T-helper 1 cell (primary cell): ENCODE data around the gene PITHD1.
"Not testable (repeated sequence)": the region's sequence is repeated elsewhere in the genome, so short reads cannot be mapped to it uniquely, and the experiment has no call there.

Experiments
- DNase-seq, 5 donors: peaks; one replicate each; pipeline ENCODE4 v3.0.0-alpha.2; 2012 to 2020

PITHD1 gene

DNA sequence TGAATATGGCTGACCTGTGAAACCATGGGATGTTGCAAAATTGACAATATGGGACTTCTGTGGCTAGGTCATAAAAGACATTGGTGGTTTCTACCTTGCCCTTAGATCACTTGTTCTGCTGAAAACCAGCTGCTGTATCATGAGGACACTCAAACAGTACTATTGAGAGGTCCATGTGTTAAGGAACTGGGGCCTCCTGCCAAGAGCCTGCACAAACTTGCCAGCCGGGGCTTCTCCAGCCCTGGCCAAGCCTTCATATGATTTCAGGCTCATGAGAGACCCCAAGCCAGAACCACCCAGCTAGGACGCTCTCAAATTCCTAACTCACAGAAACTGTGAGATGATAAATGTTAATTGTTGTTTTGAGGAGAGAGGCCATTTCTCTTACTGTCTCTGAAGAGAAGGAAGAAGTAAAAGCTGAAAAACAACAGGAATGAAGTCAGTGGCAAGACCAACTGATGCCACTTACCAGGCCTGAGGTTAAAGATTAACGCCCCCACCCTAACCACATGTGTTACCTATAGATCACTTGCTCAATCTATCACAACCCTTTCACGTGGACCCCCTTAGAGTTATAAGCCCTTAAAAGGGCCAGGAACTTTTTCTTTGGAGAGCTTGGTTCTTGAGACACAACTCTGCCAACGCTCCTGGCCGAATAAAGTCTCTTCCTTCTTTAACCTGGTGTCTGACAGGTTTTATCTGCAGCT, 3.9 kb upstream of the PITHD1 start:
- DNase-seq: no peak

DNA sequence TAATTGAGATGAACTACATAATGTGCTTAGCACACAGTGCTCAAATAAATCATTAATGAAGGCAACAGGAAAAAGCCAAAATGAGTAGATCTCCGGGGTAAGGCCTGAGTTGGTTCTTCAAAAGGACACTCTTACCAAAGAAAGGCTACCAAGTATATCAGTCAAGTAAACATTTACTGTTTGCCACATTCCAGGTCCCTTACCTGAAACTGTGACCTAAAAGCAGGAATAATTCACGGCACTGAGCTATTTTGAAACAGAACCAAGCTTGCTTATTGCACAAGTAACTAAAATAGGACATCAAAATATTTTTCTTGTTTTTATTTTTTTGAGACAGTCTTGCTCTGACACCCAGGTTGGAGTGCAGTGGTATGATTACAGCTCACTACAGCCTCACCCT, 2.0 kb upstream of the PITHD1 start:
- DNase-seq: no peak

DNA sequence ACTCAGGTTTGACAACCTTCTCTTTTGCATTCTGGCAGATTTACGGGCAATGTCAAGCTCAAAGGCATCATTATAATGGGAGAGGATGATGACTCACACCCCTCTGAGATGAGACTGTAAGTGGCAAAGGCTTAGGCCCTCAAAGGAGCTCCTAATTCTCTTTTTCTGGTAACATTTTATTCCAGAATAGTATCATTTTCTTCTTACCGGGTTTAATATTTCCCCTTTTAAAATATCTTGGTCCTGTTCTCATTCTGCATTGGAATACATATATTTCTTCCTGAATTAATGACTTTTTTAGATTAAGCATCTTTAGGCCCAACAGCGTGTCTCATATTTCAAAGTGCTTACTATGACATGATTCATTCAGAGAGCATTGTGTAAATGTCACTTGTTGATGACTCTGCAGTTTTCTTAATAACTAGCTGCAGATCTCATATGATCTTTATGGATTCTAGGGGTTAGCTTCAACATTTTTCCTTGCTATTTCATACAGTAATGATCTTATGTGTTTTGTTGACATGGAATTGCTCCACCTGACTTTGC, 1.7 kb downstream of the PITHD1 start:
- DNase-seq: no peak

DNA sequence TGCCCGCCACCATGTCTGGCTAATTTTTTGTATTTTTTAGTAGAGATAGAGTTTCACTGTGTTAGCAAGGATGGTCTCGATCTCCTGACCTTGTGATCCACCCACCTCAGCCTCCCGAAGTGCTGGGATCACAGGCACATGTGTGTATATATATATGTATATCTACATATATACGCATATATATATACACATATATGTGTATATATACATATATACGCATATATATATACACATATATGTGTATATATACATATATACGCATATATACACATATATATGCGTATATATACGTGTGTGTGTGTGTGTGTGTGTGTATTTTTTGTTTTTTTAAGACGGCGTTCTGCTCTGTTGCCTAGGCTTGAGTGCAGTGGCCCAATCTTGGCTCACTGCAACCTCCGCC, 4.9 kb downstream of the PITHD1 start:
- DNase-seq: not testable (repeated sequence)

DNA sequence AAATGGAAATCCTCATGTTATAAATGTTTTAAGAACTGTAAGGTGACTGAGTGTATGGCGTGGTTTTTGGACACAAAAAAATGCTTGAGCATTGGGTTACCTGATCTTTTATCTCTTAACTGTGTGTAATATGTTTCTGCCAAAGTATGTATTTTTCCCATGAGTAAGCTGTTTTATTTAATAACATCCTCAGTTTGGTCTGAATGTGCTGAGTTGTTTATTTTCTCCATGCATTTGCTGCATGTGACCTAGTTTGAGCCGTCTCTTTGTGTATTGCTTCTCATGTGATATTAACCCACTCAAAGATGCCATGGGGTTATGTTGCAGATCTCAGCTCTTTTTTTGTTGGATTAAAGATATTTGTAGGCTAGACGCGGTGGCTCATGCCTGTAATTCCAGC, 6.6 kb downstream of the PITHD1 start:
- no peak for DNase-seq

DNA sequence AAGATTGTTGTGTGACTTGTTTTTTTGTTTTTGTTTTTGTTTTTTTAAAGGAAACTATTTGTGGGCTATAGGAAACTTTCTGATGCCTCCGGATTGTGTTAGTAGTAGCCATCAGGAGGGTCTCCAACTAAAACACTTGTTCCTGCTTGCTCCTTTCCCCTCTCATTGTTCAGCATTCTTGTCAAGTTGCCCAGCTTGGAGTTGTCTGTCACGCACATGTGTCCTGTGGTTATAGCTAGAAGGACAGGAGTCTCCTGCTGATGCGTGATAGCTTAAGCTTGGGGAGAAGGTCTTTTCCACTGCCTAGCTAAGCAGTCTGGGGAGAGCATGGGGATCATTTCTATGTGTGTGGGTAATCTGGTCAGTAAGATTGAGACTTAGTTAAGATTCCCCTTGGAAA, 9.5 kb downstream of the PITHD1 start:
- DNase-seq: no peak

DNA sequence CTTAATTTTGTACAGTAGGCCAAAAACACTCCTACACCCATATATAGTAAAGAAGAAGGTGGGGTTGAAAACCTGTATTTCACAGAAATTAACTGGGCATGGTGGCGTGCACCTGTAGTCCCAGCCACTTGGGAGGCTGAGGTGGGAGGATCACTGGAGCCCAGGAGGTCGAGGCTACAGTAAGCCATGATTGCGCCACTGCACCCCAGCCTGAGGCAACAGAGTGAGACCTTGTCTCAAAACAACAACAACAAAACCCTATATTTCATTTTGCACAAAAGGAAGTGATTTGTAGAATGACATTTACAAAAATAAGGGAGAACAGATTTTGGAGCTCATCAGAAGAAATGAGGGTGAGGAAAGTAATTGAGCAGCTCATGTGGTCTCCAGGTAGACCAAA, 10.5 kb downstream of the PITHD1 start:
- no peak for DNase-seq

DNA sequence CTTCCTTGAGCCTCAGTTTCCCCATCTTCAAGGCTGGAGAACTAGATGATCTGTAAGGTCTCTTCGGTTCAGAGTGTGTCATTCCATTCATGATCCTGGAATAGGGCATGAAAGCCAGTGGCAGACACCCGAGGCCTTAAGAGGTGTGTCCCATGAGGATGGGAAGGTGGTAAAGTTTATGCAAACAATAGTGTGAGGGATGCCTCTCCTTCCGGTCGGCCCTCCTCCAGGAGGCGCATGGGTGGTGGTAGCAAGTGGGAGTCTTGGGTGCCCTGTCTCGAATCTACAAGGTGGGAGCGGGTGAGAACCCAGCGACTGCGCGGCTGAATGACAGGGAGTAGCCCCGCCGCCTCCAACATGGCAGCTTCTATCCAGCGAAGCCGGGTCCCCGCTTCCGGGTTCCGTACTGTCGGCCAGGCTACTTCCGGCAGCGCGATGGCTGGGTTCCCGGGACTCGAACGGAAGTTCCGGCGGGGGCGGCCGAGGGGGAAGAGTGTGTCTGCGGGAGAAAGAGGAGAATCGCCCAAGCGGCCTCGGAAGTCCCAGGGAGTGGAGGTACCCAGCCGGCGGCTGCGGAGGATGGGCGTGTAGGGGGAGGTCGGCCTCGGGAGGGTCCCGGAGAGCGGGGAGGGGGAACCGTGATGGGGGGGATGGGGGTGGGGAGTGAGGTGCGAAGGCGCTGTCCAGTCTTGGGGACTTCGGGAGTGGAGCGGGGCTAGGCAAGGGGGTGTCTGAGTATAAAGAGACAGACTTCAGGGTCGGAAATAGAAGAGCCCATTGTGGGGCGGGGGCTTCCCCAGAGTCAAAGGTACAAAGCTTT, 12.7 kb downstream of the PITHD1 start, which contains the start of gene LYPLA2:
TSS of gene LYPLA2 (plus strand) at position 450 of the 820 bp plus-strand sequence. CDS start 1,538 bp downstream, outside the sequence.
- peak; percentile 74 to 87 (median 81) for DNase-seq

DNA sequence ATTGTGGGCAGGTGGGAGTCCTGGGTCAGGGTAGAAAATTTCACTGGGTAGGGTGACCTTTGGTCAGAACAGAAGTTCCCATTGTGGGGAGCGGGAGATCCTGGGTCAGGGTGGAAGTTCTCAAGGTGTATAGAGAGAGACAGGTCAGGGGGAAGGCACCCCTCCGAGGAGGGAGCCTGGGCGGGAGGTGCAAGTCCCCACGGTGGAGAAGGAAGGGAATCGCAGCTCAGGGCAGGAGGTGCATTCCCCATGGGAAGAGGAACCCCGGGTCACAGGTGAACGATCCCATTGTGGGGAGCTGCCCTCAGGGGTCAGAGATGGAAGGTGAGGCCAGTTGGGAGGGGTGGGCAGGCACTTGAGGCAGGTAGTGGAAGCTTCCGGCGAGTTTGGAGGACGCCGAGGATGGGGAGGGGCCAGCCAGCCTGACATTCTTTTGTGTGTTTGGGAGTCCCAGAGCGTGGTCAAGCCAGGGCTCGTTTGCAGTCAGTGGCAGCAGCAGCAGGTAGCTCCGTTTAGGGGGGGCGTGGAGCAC, 13.4 kb downstream of the PITHD1 start:
- no peak for DNase-seq

DNA sequence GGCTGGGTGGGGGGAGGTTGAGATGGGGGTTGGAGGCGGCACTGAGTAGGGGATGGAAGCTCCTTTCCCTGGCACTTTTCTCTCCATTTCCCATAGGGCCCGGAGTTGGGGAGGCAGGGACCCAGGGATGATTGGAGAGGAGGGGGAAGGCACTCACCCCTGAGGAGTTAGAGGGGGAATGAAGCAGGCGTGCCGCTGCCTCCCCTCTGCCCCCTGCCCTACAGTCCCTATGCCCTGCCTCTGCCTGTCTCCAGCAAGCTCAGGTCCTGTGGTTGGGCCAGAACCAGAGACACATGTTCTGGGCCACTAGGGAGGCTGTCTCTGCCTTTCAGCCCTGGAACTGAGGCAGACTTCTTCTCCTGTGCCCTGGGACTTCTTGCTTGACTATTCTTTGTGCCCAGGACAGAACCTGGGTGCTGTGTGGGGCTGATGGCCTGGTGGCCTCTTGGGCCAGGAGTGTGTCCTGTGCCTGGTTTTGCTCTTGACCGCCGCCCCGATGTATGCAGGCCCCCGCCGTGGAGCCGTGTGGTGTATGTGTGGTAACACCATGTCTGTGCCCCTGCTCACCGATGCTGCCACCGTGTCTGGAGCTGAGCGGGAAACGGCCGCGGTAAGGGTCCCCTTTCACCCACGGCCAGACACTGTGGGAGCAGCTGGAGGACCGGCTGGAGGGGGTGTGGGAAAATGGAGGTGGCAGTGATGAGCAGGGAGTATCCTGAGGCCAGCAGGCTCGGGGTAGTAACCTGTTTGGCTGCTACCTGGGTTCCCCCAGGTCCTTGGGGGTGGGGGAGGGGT, 14.1 kb downstream of the PITHD1 start:
- no peak for DNase-seq

DNA sequence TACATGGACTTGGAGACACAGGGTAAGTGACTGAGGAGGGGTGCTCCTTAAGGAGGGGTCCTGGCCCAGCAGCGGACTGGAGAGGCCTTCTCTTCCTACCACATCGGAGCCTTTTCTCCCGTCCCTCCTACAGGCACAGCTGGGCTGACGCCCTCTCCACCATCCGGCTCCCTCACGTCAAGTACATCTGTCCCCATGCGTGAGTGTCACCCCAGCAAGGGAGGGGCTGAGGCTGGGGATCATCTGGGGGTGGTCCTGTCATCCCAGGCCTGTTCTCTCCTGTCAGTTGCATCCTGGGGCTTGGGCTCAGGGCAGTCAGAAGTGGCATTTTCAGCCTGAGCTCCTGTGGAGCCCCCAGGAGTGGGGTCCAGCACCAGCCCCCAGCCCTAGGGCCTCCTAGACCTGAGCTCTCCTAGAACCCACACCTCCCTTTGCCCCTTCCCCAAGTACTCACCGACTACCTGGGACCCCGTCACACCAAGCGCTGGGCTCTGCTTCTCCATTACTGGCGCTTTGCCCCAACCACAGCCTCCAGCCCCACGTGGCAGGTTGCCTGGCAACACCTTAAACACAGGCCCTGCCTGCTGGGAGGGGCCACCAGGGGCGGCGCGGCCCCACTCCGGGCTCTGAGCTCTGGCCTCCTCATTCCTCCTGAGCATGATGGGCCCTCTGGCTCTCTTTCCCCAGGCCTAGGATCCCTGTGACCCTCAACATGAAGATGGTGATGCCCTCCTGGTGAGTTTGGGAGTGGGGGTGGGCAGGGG, 15.0 kb downstream of the PITHD1 start:
- peak in 1 of 5 donors; percentile 43 for DNase-seq

DNA sequence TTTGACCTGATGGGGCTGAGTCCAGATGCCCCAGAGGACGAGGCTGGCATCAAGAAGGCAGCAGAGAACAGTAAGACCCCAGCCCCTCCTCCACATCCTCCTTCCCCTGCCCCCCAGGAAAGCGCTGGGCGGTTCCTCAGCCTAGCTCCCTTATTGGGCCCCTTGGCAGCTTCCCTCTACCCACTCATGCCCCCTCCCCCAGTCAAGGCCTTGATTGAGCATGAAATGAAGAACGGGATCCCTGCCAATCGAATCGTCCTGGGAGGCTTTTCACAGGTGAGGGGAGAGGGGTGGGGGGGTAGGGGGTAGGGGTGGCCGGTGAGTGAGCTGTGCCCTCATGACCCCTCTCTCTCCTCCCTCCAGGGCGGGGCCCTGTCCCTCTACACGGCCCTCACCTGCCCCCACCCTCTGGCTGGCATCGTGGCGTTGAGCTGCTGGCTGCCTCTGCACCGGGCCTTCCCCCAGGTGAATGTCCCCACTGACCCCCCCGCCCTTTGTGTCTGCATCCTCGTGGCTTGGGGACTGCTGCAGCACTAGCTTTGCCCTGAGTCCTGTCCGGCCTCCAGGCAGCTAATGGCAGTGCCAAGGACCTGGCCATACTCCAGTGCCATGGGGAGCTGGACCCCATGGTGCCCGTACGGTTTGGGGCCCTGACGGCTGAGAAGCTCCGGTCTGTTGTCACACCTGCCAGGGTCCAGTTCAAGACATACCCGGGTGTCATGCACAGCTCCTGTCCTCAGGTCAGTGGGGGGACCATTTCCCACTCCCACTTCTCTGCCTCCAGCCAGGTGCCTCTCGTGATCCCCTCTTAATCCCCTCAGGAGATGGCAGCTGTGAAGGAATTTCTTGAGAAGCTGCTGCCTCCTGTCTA, 15.9 kb downstream of the PITHD1 start:
- no peak for DNase-seq

DNA sequence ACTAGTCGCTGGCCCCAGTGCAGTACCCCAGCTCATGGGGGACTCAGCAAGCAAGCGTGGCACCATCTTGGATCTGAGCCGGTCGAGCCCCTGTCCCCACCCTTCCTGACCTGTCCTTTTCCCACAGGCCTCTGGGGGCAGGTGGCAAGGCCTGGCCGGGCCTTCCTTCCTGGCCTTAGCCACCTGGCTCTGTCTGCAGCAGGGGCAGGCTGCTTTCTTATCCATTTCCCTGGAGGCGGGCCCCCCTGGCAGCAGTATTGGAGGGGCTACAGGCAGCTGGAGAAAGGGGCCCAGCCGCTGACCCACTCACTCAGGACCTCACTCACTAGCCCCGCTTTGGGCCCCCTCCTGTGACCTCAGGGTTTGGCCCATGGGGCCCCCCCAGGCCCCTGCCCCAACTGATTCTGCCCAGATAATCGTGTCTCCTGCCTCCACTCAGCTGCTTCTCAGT, 16.5 kb downstream of the PITHD1 start:
- DNase-seq: not testable (repeated sequence)

DNA sequence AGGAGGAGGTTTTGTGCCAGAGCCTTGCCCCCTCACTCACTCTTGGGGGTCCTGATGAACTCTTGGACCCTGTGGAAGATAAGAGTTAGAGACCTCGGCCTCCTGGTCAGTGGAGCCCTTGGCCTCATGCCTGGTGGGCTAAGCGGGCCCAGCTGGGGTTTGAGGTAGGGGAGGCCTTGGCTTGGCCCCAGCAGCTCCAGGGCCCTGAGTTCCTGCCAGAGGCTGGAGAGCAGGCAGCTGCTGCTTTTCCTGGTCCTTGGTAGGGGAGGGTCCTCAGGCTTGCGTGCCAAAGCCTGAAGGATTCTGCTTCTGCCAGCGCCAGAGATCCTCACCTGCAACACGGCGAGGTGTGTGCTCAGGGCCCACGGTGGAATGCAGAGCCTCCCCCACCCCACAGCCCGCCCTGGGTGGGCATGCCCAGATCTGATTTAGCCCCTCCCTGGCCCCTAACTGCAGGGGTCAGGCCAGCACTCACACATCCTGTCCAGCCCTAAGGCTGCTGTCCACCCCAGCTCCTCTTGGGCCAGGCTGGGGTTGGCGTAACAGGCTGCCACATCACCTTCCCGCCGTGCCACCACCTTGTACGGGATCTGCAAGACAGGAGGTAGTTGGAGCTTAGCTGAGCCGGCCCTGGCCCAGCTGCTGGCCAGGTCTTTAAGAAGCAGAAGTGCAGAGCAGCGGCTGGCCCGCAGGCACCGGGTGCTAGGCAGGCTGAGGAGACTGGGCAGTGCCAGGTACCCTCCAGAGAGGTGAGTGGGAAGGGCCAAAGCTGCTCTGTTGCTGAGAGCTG, 17.7 kb downstream of the PITHD1 start:
- no peak for DNase-seq

DNA sequence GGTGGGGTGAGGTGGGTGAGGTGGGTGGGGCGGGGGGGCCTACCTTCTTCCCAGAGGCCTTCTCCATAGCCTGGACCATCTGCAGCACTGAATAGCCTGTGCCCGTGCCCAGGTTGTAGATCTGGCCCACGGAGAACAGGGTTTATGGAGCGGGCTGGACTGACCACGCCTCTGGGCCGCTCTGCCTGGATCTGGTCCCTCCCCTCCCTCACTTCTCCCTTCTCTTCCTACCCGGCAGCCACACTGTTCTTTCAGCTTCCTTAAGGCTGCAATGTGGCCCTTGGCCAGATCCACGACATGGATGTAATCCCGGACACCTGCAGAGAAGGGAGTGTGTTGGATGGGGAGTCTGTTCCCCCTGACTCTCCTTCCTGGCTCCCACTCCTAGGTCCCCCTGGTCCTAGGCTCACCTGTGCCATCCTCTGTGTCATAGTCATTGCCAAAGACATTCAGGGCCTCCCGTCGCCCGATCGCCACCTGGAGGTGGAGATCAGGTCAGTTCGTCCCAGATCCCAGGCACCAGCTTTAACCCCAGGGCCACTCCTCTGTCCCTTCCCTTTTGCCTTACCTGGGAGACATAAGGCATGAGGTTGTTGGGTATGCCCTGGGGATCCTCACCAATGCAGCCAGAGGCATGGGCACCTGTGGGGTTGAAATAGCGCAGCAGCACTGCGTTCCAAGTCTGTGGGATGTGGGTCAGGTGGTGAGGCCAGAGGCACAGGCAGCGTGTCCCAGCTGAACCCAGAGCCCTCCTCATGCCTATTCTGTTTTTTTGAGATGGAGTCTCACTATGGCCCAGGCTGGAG, 18.5 kb downstream of the PITHD1 start:
- DNase-seq: no peak

DNA sequence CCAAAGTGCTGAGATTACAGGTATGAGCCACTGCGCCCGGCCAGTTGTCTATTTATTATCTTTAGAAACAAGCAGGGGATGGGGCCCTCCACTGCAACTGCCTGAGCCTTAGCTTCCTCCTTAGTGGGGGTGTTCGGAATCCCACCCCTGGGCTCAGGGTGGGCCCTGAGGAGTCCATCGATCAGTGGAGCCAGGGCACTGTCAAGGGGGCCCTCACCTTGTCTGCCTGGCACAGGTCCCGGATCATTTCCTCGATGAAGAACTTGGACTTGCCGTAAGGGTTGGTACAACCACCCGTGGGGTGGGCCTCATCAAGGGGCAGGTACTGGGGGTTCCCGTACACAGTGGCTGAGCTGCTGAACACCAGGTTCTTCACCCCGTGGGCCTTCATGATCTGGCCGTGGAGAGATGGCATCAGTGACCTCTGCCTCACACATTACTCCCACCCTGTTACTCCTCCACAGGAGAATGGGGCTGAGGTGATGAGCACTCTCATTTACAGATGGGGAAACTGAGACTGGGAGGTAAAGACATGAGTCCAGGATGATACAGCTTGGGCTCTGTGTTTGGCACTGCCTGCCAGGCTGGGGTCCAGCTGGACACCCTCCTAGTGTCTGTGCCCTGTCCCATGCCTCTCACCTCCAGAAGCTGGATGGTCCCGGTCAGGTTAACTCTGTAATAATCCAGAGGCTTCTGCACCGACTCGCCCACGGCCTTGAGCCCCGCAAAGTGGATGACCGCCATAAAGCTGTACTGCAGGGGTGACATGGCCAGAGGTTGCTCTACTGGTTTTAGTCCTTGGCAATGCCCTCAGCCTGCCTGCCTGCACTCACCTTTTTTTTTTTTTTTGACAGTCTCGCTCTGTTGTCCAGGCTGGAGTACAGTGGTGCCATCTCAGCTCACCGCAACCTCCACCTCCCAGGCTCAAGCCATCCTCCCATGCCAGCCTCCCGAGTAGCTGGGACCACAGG, 19.5 kb downstream of the PITHD1 start:
- no peak for DNase-seq

DNA sequence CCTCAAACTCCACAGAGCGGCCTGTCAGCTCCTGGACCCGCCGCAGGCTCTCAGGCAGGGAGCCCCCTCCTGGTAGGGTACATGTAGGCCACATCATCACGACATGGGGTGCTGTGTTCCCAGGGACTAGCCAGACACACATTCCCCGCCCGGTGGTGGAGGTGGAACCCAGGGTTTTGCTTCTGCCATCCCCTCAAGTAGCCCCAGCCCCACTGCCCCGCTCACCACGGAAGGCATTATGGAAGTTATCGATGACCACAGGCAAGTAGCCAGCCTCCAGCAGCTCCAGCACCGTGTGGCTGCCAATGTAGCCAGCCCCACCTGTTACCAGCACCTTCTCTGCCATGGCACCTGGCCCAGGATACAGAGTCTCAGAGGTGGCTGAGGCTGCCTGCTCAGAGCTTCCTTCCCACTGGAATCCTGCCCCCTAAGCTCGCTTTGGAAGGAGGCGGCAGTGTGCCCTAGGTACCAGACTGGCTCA, 20.5 kb downstream of the PITHD1 start:
- DNase-seq: no peak

DNA sequence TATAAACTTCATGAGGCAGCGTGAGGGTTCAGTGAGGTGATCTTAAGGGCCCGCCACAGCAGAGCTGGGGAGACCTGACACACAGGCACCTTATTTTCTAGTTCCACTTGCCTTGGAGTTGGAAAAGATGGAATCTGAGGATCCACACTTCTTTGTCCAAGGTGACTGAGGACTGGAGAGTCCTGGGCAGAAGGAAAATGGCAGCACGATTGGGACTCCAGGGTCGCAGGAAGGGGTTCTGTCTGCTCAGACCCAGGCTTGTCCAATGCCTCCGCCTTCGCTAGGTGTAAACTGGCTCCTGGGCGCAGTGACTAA, 21.0 kb downstream of the PITHD1 start:
- DNase-seq: no peak
